T-cell (primary cell): ENCODE data around the gene ACTL10. TPM values are rescaled to one million over a fixed set of nuclear protein-coding genes. Genes with fewer than 3 reads are reported as not detected.

Experiments
- ATAC-seq, 4 experiments: fragments of 200-7000 bp in 3 of 4; fragments of 150-1000 bp in 1 of 4; cut with Tn5 transposase; replicated peaks in 1 of 4; 1 replicate in 3 of 4; 2 replicates in 1 of 4; pipeline ENCODE4 v1.10.0; 2021; ENCODE audit warnings: moderate library complexity in 3 of 4, mild to moderate bottlenecking in 2 of 4, moderate number of reproducible peaks in 1 of 4
- CTCF ChIA-PET, 2 donors: fragments of 300-600 bp; sonication (Branson Sonifier 250); formaldehyde crosslinking; loops; one replicate each; lab custom pipeline; 2022; ENCODE audit warnings: antibody characterized with exemption in 2 of 2; lab: Charles Lee
- POLR2A ChIA-PET, 2 donors: fragments of 300-600 bp; sonication (Branson Sonifier 250); formaldehyde crosslinking; loops; one replicate each; lab custom pipeline; 2022; ENCODE audit warnings: antibody characterized with exemption in 2 of 2; lab: Charles Lee
- DNase-seq, 35 experiments: peaks; one replicate each; pipeline versions ENCODE4 v3.0.0 to v3.0.0-alpha.2; 2013 to 2023
- H3K27ac ChIP-seq: one replicate; pipeline ENCODE4 v1.5.1; 2013; ENCODE audit warnings: low read length
- H3K27me3 ChIP-seq, 2 experiments: replicated peaks in 1 of 2; 1 replicate in 1 of 2; 2 replicates in 1 of 2; pipeline versions ENCODE4 v1.6.1 to v1.7.0; 2013; ENCODE audit warnings: low read length in 1 of 2, mixed read lengths in 1 of 2; ENCODE audit not compliant: control insufficient read depth in 2 of 2, insufficient read depth in 2 of 2; ENCODE audit errors: extremely low read depth in 1 of 2
- H3K36me3 ChIP-seq, 2 donors: 1 replicate in 1 of 2; 2 replicates in 1 of 2; pipeline versions ENCODE4 v1.6.1 to v1.7.0; 2013; ENCODE audit warnings: low read length in 1 of 2; ENCODE audit not compliant: control insufficient read depth in 2 of 2, insufficient read depth in 1 of 2; ENCODE audit errors: extremely low read depth in 1 of 2
- H3K4me1 ChIP-seq, 2 experiments: 1 replicate in 1 of 2; 2 replicates in 1 of 2; pipeline versions ENCODE4 v1.6.1 to v1.7.0; 2013; ENCODE audit warnings: low read length in 2 of 2, mixed read lengths in 1 of 2; ENCODE audit not compliant: insufficient read depth in 2 of 2, control insufficient read depth in 1 of 2; ENCODE audit errors: extremely low read depth in 1 of 2
- H3K4me3 ChIP-seq, 2 donors: 1 replicate in 1 of 2; 2 replicates in 1 of 2; pipeline versions ENCODE4 v1.5.1 to v1.7.0; 2013; ENCODE audit warnings: mild to moderate bottlenecking in 2 of 2, low read length in 1 of 2, moderate library complexity in 1 of 2; ENCODE audit not compliant: control insufficient read depth in 1 of 2; ENCODE audit errors: extremely low read depth in 1 of 2
- H3K9me3 ChIP-seq: 2 replicates; pipeline ENCODE4 v1.7.0; 2013
- H3K27ac Mint-ChIP-seq, 2 donors: one replicate each; pipeline ENCODE4 v1.8.0; 2020 to 2021; ENCODE audit warnings: mild to moderate bottlenecking in 2 of 2, mixed read lengths in 2 of 2
- H3K27me3 Mint-ChIP-seq, 2 donors: one replicate each; pipeline ENCODE4 v1.8.0; 2021 to 2022; ENCODE audit warnings: mixed read lengths in 2 of 2
- H3K36me3 Mint-ChIP-seq: one replicate; pipeline ENCODE4 v1.8.0; 2021; ENCODE audit warnings: mixed read lengths
- H3K4me1 Mint-ChIP-seq, 3 donors: one replicate each; pipeline ENCODE4 v1.8.0; 2020 to 2022; ENCODE audit warnings: mixed read lengths in 3 of 3, mild to moderate bottlenecking in 1 of 3
- H3K4me3 Mint-ChIP-seq, 3 donors: one replicate each; pipeline ENCODE4 v1.8.0; 2020 to 2022; ENCODE audit warnings: mild to moderate bottlenecking in 3 of 3, mixed read lengths in 3 of 3, moderate library complexity in 3 of 3
- H3K9me3 Mint-ChIP-seq, 3 donors: one replicate each; pipeline ENCODE4 v1.8.0; 2020 to 2022; ENCODE audit warnings: mixed read lengths in 3 of 3
- WGBS: methylation state at CpG from one replicate; pipeline ENCODE4 v1.1.5; 2013; ENCODE audit warnings: missing lambda C conversion rate; ENCODE audit not compliant: insufficient coverage; 5-methylcytosine and 5-hydroxymethylcytosine counted together
- total RNA-seq, 35 experiments: library from RNA in 6 of 35; stranded (reverse) in 6 of 35; fragments of 120-200 nt in 1 of 35; gene quantifications; one replicate each; pipeline versions ENCODE4 v1.2.1 to v1.2.4 and lab custom pipeline; 2013 to 2026

ACTL10 gene
- total RNA-seq, 5 donors from 2014 or later (not counting 1 experiment from before 2014, with no cell fraction given): 1.1 to 7.9 (median 6.1) TPM

- no peak overlapping the region for H3K4me3 ChIP-seq
- POLR2A ChIA-PET: no interaction called here
- H3K9me3 ChIP-seq: no peaks in the 10 kb centered on the region
- Mint-ChIP-seq H3K27ac (no peak overlapping the region), H3K9me3 (no peaks in the 10 kb centered on the region), H3K4me3 (no peak overlapping the region), H3K36me3 (no peaks in the 10 kb centered on the region), H3K4me1 (peaks cover 9 to 23% (median 11%) of the 10 kb centered on the region in 3 donors), H3K27me3 (peaks cover 0 to 2% of the 10 kb centered on the region in 2 donors)
- no peak overlapping the region for H3K27ac ChIP-seq
- 92% methylated on average over 2 of the region's 10 CpGs for WGBS
- CTCF ChIA-PET: no interaction called here
- H3K36me3 ChIP-seq: no peaks in the 10 kb centered on the region
- no peak for ATAC-seq
- H3K27me3 ChIP-seq: peaks cover 0 to 8% of the 10 kb centered on the region in 2 experiments
- H3K4me1 ChIP-seq: peaks cover 0 to 23% of the 10 kb centered on the region in 2 experiments
- DNase-seq: no peak
Observed at GRCh38 chr20:33650753-33651561, 15.8 kb upstream of the ACTL10 start.

- Mint-ChIP-seq H3K4me3 (no peak overlapping the region), H3K27ac (no peak overlapping the region), H3K36me3 (no peaks in the 10 kb centered on the region), H3K4me1 (peaks cover 9 to 23% (median 11%) of the 10 kb centered on the region in 3 donors), H3K27me3 (peaks cover 0 to 2% of the 10 kb centered on the region in 2 donors), H3K9me3 (no peaks in the 10 kb centered on the region)
- DNase-seq (no peak), ATAC-seq (no peak)
- Histone ChIP-seq H3K27ac (no peak overlapping the region), H3K9me3 (no peaks in the 10 kb centered on the region), H3K4me3 (no peak overlapping the region), H3K27me3 (peaks cover 0 to 8% of the 10 kb centered on the region in 2 experiments), H3K4me1 (peaks cover 0 to 23% of the 10 kb centered on the region in 2 experiments), H3K36me3 (no peaks in the 10 kb centered on the region)
- WGBS: 81% methylated on average over 9 of the region's 13 CpGs
- ChIA-PET CTCF (interaction anchor here in 1 of 2 donors (1.4 kb wide), 1 partner anchor 17 kb away, joined by 3 read pairs; no protein-coding TSS in a partner anchor), POLR2A (no interaction called here)
Observed at GRCh38 chr20:33651562-33652048, 15.1 kb upstream of the ACTL10 start.

GRCh38 chr20:33653218-33653899 is 13.4 kb upstream of the ACTL10 start:
- Mint-ChIP-seq H3K27ac (no peak overlapping the region), H3K36me3 (no peaks in the 10 kb centered on the region), H3K4me1 (peaks cover 4 to 10% (median 6%) of the 10 kb centered on the region in 3 donors), H3K4me3 (no peak overlapping the region), H3K9me3 (no peaks in the 10 kb centered on the region), H3K27me3 (peaks cover 0 to 2% of the 10 kb centered on the region in 2 donors)
- peak in 18 of 35 experiments; percentile 13 to 64 (median 30) for DNase-seq
- ChIA-PET POLR2A (no interaction called here), CTCF (interaction anchor here in 1 of 2 donors (0.6 kb wide), 1 partner anchor 270 kb away, joined by 3 read pairs; no protein-coding TSS in a partner anchor)
- peak; percentile 56 to 75 (median 63) for ATAC-seq
- peaks cover 0 to 8% of the 10 kb centered on the region in 2 experiments for H3K4me1 ChIP-seq
- H3K36me3 ChIP-seq: peaks cover 0 to 3% of the 10 kb centered on the region in 2 donors
- 74% methylated on average over 14 of the region's 16 CpGs for WGBS
- peaks cover 0 to 8% of the 10 kb centered on the region in 2 experiments for H3K27me3 ChIP-seq
- no peaks in the 10 kb centered on the region for H3K9me3 ChIP-seq
- no peak overlapping the region for H3K27ac ChIP-seq
- H3K4me3 ChIP-seq: no peak overlapping the region

- ChIA-PET POLR2A (no interaction called here), CTCF (no interaction called here)
- peaks cover 0 to 3% of the 10 kb centered on the region in 2 donors for H3K36me3 ChIP-seq
- Mint-ChIP-seq H3K4me1 (peaks cover 4 to 7% (median 6%) of the 10 kb centered on the region in 3 donors), H3K27ac (no peak overlapping the region), H3K9me3 (no peaks in the 10 kb centered on the region), H3K4me3 (no peak overlapping the region), H3K27me3 (peaks cover 0 to 2% of the 10 kb centered on the region in 2 donors), H3K36me3 (no peaks in the 10 kb centered on the region)
- WGBS: 89% methylated on average over 5 of the region's 11 CpGs
- H3K27me3 ChIP-seq: peaks cover 0 to 8% of the 10 kb centered on the region in 2 experiments
- H3K4me3 ChIP-seq: no peak overlapping the region
- no peaks in the 10 kb centered on the region for H3K9me3 ChIP-seq
- peaks cover 0 to 6% of the 10 kb centered on the region in 2 experiments for H3K4me1 ChIP-seq
- no peak for ATAC-seq
- no peak for DNase-seq
- H3K27ac ChIP-seq: no peak overlapping the region
Observed at GRCh38 chr20:33653900-33654596, 12.7 kb upstream of the ACTL10 start.

GRCh38 chr20:33654680-33655161 is 12.0 kb upstream of the ACTL10 start:
- 86% methylated on average over 10 of the region's 14 CpGs for WGBS
- no peak overlapping the region for H3K27ac ChIP-seq
- ChIA-PET POLR2A (no interaction called here), CTCF (no interaction called here)
- Mint-ChIP-seq H3K4me3 (no peak overlapping the region), H3K27ac (no peak overlapping the region), H3K9me3 (no peaks in the 10 kb centered on the region), H3K4me1 (peaks cover 4% of the 10 kb centered on the region in 3 donors), H3K36me3 (no peaks in the 10 kb centered on the region), H3K27me3 (peaks cover 0 to 2% of the 10 kb centered on the region in 2 donors)
- H3K9me3 ChIP-seq: no peaks in the 10 kb centered on the region
- H3K4me3 ChIP-seq: no peak overlapping the region
- ATAC-seq (no peak), DNase-seq (no peak)
- H3K27me3 ChIP-seq: peaks cover 0 to 8% of the 10 kb centered on the region in 2 experiments
- H3K36me3 ChIP-seq: peaks cover 0 to 8% of the 10 kb centered on the region in 2 donors
- H3K4me1 ChIP-seq: peaks cover 0 to 6% of the 10 kb centered on the region in 2 experiments
